Measurements from ENCODE around the gene BCL7A.

DNA sequence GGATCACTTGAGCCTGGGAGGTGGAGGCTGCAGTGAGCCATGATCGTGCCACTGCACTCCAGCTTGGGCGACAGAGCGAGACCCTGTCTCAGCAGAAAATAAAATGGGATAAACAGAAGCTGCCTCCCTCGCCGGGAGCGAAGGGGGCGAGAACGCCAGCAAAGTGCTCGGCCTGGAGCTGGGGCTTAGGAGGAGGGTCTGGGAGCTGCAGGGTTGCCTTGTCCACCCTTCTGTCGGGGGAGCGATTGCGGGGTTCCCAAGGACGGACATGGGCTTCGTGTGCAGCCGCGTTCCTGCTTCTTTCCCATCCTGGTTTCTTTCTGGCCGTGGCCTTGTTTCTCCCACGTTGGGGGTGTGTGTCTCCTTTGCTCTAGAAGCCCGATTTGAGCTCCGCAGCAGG is 29.0 kb downstream of the BCL7A start:
- TF ChIP-seq, protein P1, sequence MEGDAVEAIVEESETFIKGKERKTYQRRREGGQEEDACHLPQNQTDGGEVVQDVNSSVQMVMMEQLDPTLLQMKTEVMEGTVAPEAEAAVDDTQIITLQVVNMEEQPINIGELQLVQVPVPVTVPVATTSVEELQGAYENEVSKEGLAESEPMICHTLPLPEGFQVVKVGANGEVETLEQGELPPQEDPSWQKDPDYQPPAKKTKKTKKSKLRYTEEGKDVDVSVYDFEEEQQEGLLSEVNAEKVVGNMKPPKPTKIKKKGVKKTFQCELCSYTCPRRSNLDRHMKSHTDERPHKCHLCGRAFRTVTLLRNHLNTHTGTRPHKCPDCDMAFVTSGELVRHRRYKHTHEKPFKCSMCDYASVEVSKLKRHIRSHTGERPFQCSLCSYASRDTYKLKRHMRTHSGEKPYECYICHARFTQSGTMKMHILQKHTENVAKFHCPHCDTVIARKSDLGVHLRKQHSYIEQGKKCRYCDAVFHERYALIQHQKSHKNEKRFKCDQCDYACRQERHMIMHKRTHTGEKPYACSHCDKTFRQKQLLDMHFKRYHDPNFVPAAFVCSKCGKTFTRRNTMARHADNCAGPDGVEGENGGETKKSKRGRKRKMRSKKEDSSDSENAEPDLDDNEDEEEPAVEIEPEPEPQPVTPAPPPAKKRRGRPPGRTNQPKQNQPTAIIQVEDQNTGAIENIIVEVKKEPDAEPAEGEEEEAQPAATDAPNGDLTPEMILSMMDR (conservative IDR thresholded peaks at IDR 0.05; ENCODE audit: low read length): no peak
- TF ChIP-seq EZH2phosphoT487 (IDR thresholded peaks at IDR 0.05; ENCODE audit: borderline replicate concordance): no peak
